ENCODE results near the gene PCLO. TPM values are rescaled to one million over a fixed set of nuclear protein-coding genes. Genes with fewer than 3 reads are reported as not detected.

Gene PCLO
- total and polyA plus RNA-seq, 7 experiments from 2014 or later: under 0.01 to 0.10 TPM; not detected in 5

- Mint-ChIP-seq H3K4me1 (no peaks in the 10 kb centered on the region), H3K4me3 (no peak overlapping the region), H3K9me3 (peaks cover 0 to 2% (median 0%) of the 10 kb centered on the region in 11 donors), H3K36me3 (no peaks in the 10 kb centered on the region), H3K27me3 (no peaks in the 10 kb centered on the region), H3K27ac (no peak overlapping the region)
- Histone ChIP-seq H3K9me3 (ENCODE audit: control insufficient read depth in 2 of 3, low read length in 3 of 3) (peaks cover 0 to 4% (median 0%) of the 10 kb centered on the region in 3 experiments), H3K27ac (ENCODE audit: low read depth, low read length) (no peak overlapping the region), H3K4me1 (ENCODE audit: control insufficient read depth in 2 of 2, insufficient read depth in 2 of 2, low read length in 2 of 2) (no peaks in the 10 kb centered on the region), H3K4me3 (ENCODE audit: low read length) (no peak overlapping the region), H3K36me3 (ENCODE audit: control insufficient read depth in 2 of 3, insufficient read depth in 3 of 3, low read length in 3 of 3) (no peaks in the 10 kb centered on the region), H3K27me3 (ENCODE audit: control insufficient read depth in 2 of 2, insufficient read depth in 2 of 2, low read length in 2 of 2) (no peaks in the 10 kb centered on the region)
- ATAC-seq: no peak
- DNase-seq: no peak
- intact Hi-C loops (cut with micrococcal nuclease): loop anchor here in 1 of 2 donors (5.0 kb wide), 1 partner anchor 49 kb away; no protein-coding TSS in a partner anchor
- ChIA-PET CTCF (no interaction called here), POLR2A (no interaction called here)
These were observed 28.1 kb upstream of the PCLO start for GRCh38 chr7:83190659-83191389.

GRCh38 chr7:83178796-83179195, 16.1 kb upstream of the PCLO start:
- ChIA-PET CTCF (no interaction called here), POLR2A (no interaction called here)
- Mint-ChIP-seq H3K9me3 (peaks cover 4 to 37% (median 11%) of the 10 kb centered on the region in 11 donors), H3K27ac (no peak overlapping the region), H3K36me3 (peaks cover 0 to 7% (median 0%) of the 10 kb centered on the region in 5 donors), H3K4me3 (no peak overlapping the region), H3K27me3 (no peaks in the 10 kb centered on the region), H3K4me1 (no peaks in the 10 kb centered on the region)
- peaks cover 0 to 7% (median 0%) of the 10 kb centered on the region in 3 experiments for H3K9me3 ChIP-seq (ENCODE audit: control insufficient read depth in 2 of 3, low read length in 3 of 3)
- intact Hi-C loops (cut with micrococcal nuclease): no loop called here
- H3K4me3 ChIP-seq (ENCODE audit: low read length): no peak overlapping the region
- no peak overlapping the region for H3K27ac ChIP-seq (ENCODE audit: low read depth, low read length)
- H3K27me3 ChIP-seq (ENCODE audit: control insufficient read depth in 2 of 2, insufficient read depth in 2 of 2, low read length in 2 of 2): no peaks in the 10 kb centered on the region
- ATAC-seq (no peak), DNase-seq (no peak)
- no peaks in the 10 kb centered on the region for H3K36me3 ChIP-seq (ENCODE audit: control insufficient read depth in 2 of 3, insufficient read depth in 3 of 3, low read length in 3 of 3)
- no peaks in the 10 kb centered on the region for H3K4me1 ChIP-seq (ENCODE audit: control insufficient read depth in 2 of 2, insufficient read depth in 2 of 2, low read length in 2 of 2)

DNA sequence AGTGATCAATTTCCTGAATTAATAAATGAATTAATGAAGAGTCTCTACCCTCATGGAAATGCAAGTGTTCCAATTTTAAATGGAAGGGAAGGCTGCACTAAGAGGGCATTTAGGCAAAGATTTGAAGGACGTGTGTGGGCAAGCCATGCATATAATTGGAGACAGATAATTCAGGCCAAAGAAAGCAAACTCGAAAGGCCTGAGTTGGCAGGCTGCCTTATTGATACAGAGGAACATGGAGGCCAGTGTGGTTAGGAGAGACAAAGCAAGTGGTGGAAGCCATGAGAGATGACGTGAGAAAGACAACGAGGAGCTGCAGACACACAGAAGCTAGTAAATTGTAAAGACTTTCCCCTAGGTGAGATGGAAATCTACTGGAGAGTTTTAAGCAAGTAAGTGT, 15.4 kb upstream of the PCLO start:
- Histone ChIP-seq H3K4me3 (ENCODE audit: low read length) (no peak overlapping the region), H3K27me3 (ENCODE audit: control insufficient read depth in 2 of 2, insufficient read depth in 2 of 2, low read length in 2 of 2) (no peaks in the 10 kb centered on the region), H3K36me3 (ENCODE audit: control insufficient read depth in 2 of 3, insufficient read depth in 3 of 3, low read length in 3 of 3) (no peaks in the 10 kb centered on the region), H3K27ac (ENCODE audit: low read depth, low read length) (no peak overlapping the region), H3K9me3 (ENCODE audit: control insufficient read depth in 2 of 3, low read length in 3 of 3) (peaks cover 0 to 7% (median 0%) of the 10 kb centered on the region in 3 experiments), H3K4me1 (ENCODE audit: control insufficient read depth in 2 of 2, insufficient read depth in 2 of 2, low read length in 2 of 2) (no peaks in the 10 kb centered on the region)
- no peak for ATAC-seq
- POLR2A ChIA-PET: no interaction called here
- Mint-ChIP-seq H3K27ac (no peak overlapping the region), H3K36me3 (peaks cover 0 to under 1% (median 0%) of the 10 kb centered on the region in 5 donors), H3K27me3 (no peaks in the 10 kb centered on the region), H3K9me3 (peaks cover under 1 to 34% (median 6%) of the 10 kb centered on the region in 11 donors), H3K4me3 (no peak overlapping the region), H3K4me1 (no peaks in the 10 kb centered on the region)
- CTCF ChIA-PET: no interaction called here
- no peak for DNase-seq
- intact Hi-C loops (cut with micrococcal nuclease): no loop called here

GRCh38 chr7:83173664-83174063, 11.0 kb upstream of the PCLO start:
- Histone ChIP-seq H3K9me3 (ENCODE audit: control insufficient read depth in 2 of 3, low read length in 3 of 3) (no peaks in the 10 kb centered on the region), H3K36me3 (ENCODE audit: control insufficient read depth in 2 of 3, insufficient read depth in 3 of 3, low read length in 3 of 3) (no peaks in the 10 kb centered on the region), H3K27me3 (ENCODE audit: control insufficient read depth in 2 of 2, insufficient read depth in 2 of 2, low read length in 2 of 2) (no peaks in the 10 kb centered on the region), H3K4me3 (ENCODE audit: low read length) (no peak overlapping the region), H3K4me1 (ENCODE audit: control insufficient read depth in 2 of 2, insufficient read depth in 2 of 2, low read length in 2 of 2) (no peaks in the 10 kb centered on the region), H3K27ac (ENCODE audit: low read depth, low read length) (no peak overlapping the region)
- no peaks in the 10 kb centered on the region for H3K36me3 Mint-ChIP-seq
- CTCF ChIA-PET: no interaction called here
- H3K27me3 Mint-ChIP-seq: no peaks in the 10 kb centered on the region
- no peak overlapping the region for H3K4me3 Mint-ChIP-seq
- DNase-seq (no peak), ATAC-seq (no peak)
- intact Hi-C loops (cut with micrococcal nuclease): no loop called here
- H3K27ac Mint-ChIP-seq: no peak overlapping the region
- peaks cover 0 to 22% (median 2%) of the 10 kb centered on the region in 11 donors for H3K9me3 Mint-ChIP-seq
- POLR2A ChIA-PET: no interaction called here
- H3K4me1 Mint-ChIP-seq: no peaks in the 10 kb centered on the region

- Histone ChIP-seq H3K9me3 (ENCODE audit: control insufficient read depth in 2 of 3, low read length in 3 of 3) (no peaks in the 10 kb centered on the region), H3K4me3 (ENCODE audit: low read length) (no peak overlapping the region), H3K27ac (ENCODE audit: low read depth, low read length) (no peak overlapping the region), H3K36me3 (ENCODE audit: control insufficient read depth in 2 of 3, insufficient read depth in 3 of 3, low read length in 3 of 3) (no peaks in the 10 kb centered on the region), H3K27me3 (ENCODE audit: control insufficient read depth in 2 of 2, insufficient read depth in 2 of 2, low read length in 2 of 2) (no peaks in the 10 kb centered on the region), H3K4me1 (ENCODE audit: control insufficient read depth in 2 of 2, insufficient read depth in 2 of 2, low read length in 2 of 2) (no peaks in the 10 kb centered on the region)
- ATAC-seq: no peak
- Mint-ChIP-seq H3K27ac (no peak overlapping the region), H3K27me3 (peaks cover 11 to 13% (median 13%) of the 10 kb centered on the region in 5 donors), H3K4me3 (no peak overlapping the region), H3K4me1 (peaks cover 0 to 10% (median 4%) of the 10 kb centered on the region in 7 donors), H3K36me3 (no peaks in the 10 kb centered on the region), H3K9me3 (peaks cover 0 to 9% (median 0%) of the 10 kb centered on the region in 11 donors)
- DNase-seq: no peak
- POLR2A ChIA-PET: no interaction called here
- intact Hi-C loops (cut with micrococcal nuclease): no loop called here
- CTCF ChIA-PET: no interaction called here
These were observed 4.1 kb upstream of the PCLO start for GRCh38 chr7:83166781-83167180.

DNA sequence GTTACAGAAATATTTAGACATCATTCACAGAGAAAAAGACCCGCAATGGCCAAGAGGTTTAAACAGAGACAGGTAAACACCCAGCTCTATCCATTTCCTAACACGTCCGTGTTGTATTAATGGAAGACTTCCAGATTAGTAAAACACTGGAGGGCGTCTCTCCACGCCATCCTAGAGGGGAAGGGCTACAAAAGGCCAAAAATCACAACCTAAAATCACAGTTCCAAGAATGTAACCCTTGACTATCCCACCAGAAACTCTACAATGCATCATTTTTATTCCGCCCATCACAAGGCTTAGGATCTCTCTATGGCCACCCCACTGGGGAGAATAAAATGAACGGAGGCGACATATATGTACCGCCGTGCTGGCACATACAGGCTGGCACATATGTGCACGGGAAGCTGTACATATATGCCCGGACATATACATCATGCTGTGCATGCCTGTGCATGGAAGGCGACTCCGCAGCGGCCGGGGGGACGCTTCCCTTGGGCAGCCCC, 734 bp downstream of the PCLO start:
- intact Hi-C loops (cut with micrococcal nuclease): no loop called here
- peaks cover 15 to 24% (median 22%) of the 10 kb centered on the region in 5 donors for H3K27me3 Mint-ChIP-seq
- Histone ChIP-seq H3K27me3 (ENCODE audit: control insufficient read depth in 2 of 2, insufficient read depth in 2 of 2, low read length in 2 of 2) (no peaks in the 10 kb centered on the region), H3K4me3 (ENCODE audit: low read length) (no peak overlapping the region), H3K9me3 (ENCODE audit: control insufficient read depth in 2 of 3, low read length in 3 of 3) (no peaks in the 10 kb centered on the region), H3K4me1 (ENCODE audit: control insufficient read depth in 2 of 2, insufficient read depth in 2 of 2, low read length in 2 of 2) (no peaks in the 10 kb centered on the region), H3K27ac (ENCODE audit: low read depth, low read length) (no peak overlapping the region), H3K36me3 (ENCODE audit: control insufficient read depth in 2 of 3, insufficient read depth in 3 of 3, low read length in 3 of 3) (no peaks in the 10 kb centered on the region)
- no peak for DNase-seq
- H3K36me3 Mint-ChIP-seq: no peaks in the 10 kb centered on the region
- H3K4me1 Mint-ChIP-seq: peaks cover 0 to 13% (median 10%) of the 10 kb centered on the region in 7 donors
- ChIA-PET CTCF (no interaction called here), POLR2A (no interaction called here)
- ATAC-seq: no peak
- H3K4me3 Mint-ChIP-seq: peak overlapping the region; percentile 36 to 76 (median 60)
- peaks cover 0 to 6% (median 0%) of the 10 kb centered on the region in 11 donors for H3K9me3 Mint-ChIP-seq
- no peak overlapping the region for H3K27ac Mint-ChIP-seq

GRCh38 chr7:83161186-83161585, 1.5 kb downstream of the PCLO start:
- Mint-ChIP-seq H3K27me3 (peaks cover 15 to 24% (median 22%) of the 10 kb centered on the region in 5 donors), H3K36me3 (no peaks in the 10 kb centered on the region), H3K27ac (no peak overlapping the region), H3K9me3 (peaks cover 0 to 3% (median 0%) of the 10 kb centered on the region in 11 donors), H3K4me1 (peaks cover 0 to 13% (median 10%) of the 10 kb centered on the region in 7 donors), H3K4me3 (peak overlapping the region in 1 of 10 donors; percentile 62)
- POLR2A ChIA-PET: no interaction called here
- ATAC-seq (no peak), DNase-seq (no peak)
- H3K27ac ChIP-seq (ENCODE audit: low read depth, low read length): no peak overlapping the region
- no peaks in the 10 kb centered on the region for H3K4me1 ChIP-seq (ENCODE audit: control insufficient read depth in 2 of 2, insufficient read depth in 2 of 2, low read length in 2 of 2)
- intact Hi-C loops (cut with micrococcal nuclease): no loop called here
- no peak overlapping the region for H3K4me3 ChIP-seq (ENCODE audit: low read length)
- H3K27me3 ChIP-seq (ENCODE audit: control insufficient read depth in 2 of 2, insufficient read depth in 2 of 2, low read length in 2 of 2): no peaks in the 10 kb centered on the region
- CTCF ChIA-PET: no interaction called here
- no peaks in the 10 kb centered on the region for H3K9me3 ChIP-seq (ENCODE audit: control insufficient read depth in 2 of 3, low read length in 3 of 3)
- no peaks in the 10 kb centered on the region for H3K36me3 ChIP-seq (ENCODE audit: control insufficient read depth in 2 of 3, insufficient read depth in 3 of 3, low read length in 3 of 3)
